Measurements from ENCODE around the gene MORC1.

Gene MORC1

GRCh38 chr3:108972482-108972881 is 145.5 kb downstream of the MORC1 start:
- no peak for DNase-seq
- TF ChIP-seq, protein P1, sequence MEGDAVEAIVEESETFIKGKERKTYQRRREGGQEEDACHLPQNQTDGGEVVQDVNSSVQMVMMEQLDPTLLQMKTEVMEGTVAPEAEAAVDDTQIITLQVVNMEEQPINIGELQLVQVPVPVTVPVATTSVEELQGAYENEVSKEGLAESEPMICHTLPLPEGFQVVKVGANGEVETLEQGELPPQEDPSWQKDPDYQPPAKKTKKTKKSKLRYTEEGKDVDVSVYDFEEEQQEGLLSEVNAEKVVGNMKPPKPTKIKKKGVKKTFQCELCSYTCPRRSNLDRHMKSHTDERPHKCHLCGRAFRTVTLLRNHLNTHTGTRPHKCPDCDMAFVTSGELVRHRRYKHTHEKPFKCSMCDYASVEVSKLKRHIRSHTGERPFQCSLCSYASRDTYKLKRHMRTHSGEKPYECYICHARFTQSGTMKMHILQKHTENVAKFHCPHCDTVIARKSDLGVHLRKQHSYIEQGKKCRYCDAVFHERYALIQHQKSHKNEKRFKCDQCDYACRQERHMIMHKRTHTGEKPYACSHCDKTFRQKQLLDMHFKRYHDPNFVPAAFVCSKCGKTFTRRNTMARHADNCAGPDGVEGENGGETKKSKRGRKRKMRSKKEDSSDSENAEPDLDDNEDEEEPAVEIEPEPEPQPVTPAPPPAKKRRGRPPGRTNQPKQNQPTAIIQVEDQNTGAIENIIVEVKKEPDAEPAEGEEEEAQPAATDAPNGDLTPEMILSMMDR (IDR thresholded peaks at IDR 0.05; ENCODE audit: low read depth, low read length): no peak
- H3K9me3 ChIP-seq (ENCODE audit: severe bottlenecking): no peaks in the 10 kb centered on the region
- no peak overlapping the region for H3K4me3 ChIP-seq (ENCODE audit: low read depth, low read length)
- H3K36me3 ChIP-seq: no peaks in the 10 kb centered on the region
- H3K27me3 ChIP-seq (ENCODE audit: insufficient read depth, low read depth, severe bottlenecking): no peaks in the 10 kb centered on the region
- no peak overlapping the region for H3K27ac ChIP-seq

- Histone ChIP-seq H3K27me3 (ENCODE audit: insufficient read depth, low read depth, severe bottlenecking) (no peaks in the 10 kb centered on the region), H3K4me3 (ENCODE audit: low read depth, low read length) (no peak overlapping the region), H3K36me3 (no peaks in the 10 kb centered on the region), H3K9me3 (ENCODE audit: severe bottlenecking) (no peaks in the 10 kb centered on the region), H3K27ac (no peak overlapping the region)
- DNase-seq: no peak
- TF ChIP-seq, protein P1 (IDR thresholded peaks at IDR 0.05; ENCODE audit: low read depth, low read length): no peak
Observed at GRCh38 chr3:108970561-108970960, 147.4 kb downstream of the MORC1 start.

DNA sequence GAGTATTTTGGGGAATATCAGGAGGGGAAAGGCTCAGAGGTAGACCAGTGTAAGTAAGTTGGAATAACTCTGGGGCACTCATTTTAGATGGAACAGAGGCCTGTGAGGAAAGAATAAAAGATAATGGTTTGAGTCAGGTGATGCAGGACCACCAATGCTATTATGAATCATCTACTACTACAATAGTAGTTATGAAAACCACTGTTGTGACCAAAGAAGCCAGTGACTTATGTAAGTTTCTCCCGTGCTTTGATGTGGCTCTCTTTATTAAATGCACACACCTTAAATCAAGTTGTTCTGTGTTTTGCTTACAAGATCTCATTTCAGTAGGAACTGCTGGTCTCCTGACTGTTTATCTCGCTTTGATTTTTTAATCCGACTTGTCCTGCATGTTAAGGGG is 151.2 kb downstream of the MORC1 start:
- H3K4me3 ChIP-seq (ENCODE audit: low read depth, low read length): no peak overlapping the region
- TF ChIP-seq, protein P1 (IDR thresholded peaks at IDR 0.05; ENCODE audit: low read depth, low read length): no peak

DNA sequence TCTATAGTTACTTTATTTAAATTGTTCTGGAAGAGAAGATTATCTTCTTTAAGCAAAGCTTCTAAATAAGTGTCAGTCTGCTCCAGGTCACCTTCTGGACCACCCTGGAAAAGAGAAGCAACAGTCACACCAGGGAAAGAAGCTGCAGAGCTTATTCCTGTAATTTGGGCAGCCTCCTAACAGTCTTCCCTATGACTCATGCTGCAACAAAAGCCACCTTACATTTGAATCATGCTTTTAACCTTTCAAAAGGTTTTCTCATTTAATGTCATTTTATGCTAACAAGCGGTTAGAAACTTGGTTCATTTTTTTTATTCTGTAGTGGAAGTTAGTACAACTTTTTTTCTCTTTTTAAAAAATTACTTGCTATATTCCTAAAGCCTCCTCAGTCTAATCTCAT is 158.9 kb downstream of the MORC1 start:
- H3K36me3 ChIP-seq: no peaks in the 10 kb centered on the region
- H3K27ac ChIP-seq: no peak overlapping the region
- DNase-seq: peak; percentile 46
- no peaks in the 10 kb centered on the region for H3K27me3 ChIP-seq (ENCODE audit: insufficient read depth, low read depth, severe bottlenecking)
- H3K4me3 ChIP-seq (ENCODE audit: low read depth, low read length): no peak overlapping the region
- peaks cover 2% of the 10 kb centered on the region for H3K9me3 ChIP-seq (ENCODE audit: severe bottlenecking)
- TF ChIP-seq, protein P1 (IDR thresholded peaks at IDR 0.05; ENCODE audit: low read depth, low read length): no peak

More for the DNA sequence above, 151.2 kb downstream of the MORC1 start:
- Histone ChIP-seq H3K36me3 (no peaks in the 10 kb centered on the region), H3K27me3 (ENCODE audit: insufficient read depth, low read depth, severe bottlenecking) (no peaks in the 10 kb centered on the region), H3K27ac (no peak overlapping the region), H3K9me3 (ENCODE audit: severe bottlenecking) (no peaks in the 10 kb centered on the region)
- no peak for DNase-seq

GRCh38 chr3:108953700-108954099 is 164.2 kb downstream of the MORC1 start, which contains the start of gene GUCA1C:
Gene GUCA1C, minus strand, starts transcription at chr3:108953879. Its CDS starts 117 bp downstream, at chr3:108953762.
- TF ChIP-seq, protein P1 (IDR thresholded peaks at IDR 0.05; ENCODE audit: low read depth, low read length): no peak
- Histone ChIP-seq H3K36me3 (no peaks in the 10 kb centered on the region), H3K27me3 (ENCODE audit: insufficient read depth, low read depth, severe bottlenecking) (no peaks in the 10 kb centered on the region), H3K9me3 (ENCODE audit: severe bottlenecking) (no peaks in the 10 kb centered on the region), H3K4me3 (ENCODE audit: low read depth, low read length) (peak within 1 kb of the TSS; percentile 3; the same call in 1 of the 2 replicates), H3K27ac (no peak within 1 kb of the TSS)
- DNase-seq: no peak

GRCh38 chr3:108953210-108953609 is 164.7 kb downstream of the MORC1 start:
- H3K27ac ChIP-seq: no peak overlapping the region
- peak overlapping the region; percentile 3; the same call in 1 of the 2 replicates for H3K4me3 ChIP-seq (ENCODE audit: low read depth, low read length)
- no peak for DNase-seq
- H3K36me3 ChIP-seq: no peaks in the 10 kb centered on the region
- no peaks in the 10 kb centered on the region for H3K27me3 ChIP-seq (ENCODE audit: insufficient read depth, low read depth, severe bottlenecking)
- TF ChIP-seq, protein P1 (IDR thresholded peaks at IDR 0.05; ENCODE audit: low read depth, low read length): no peak
- no peaks in the 10 kb centered on the region for H3K9me3 ChIP-seq (ENCODE audit: severe bottlenecking)

All from WERI-Rb-1 (cell line).